Left lung (tissue), 10 donors: Measurements from ENCODE around the gene SERINC2. TPM values are rescaled to one million over a fixed set of nuclear protein-coding genes. Genes with fewer than 3 reads are reported as not detected.
"Not testable (repeated sequence)": the region's sequence is repeated elsewhere in the genome, so short reads cannot be mapped to it uniquely, and the experiment has no call there.

ENCODE experiments used
- ATAC-seq: fragments of 200-7000 bp; cut with Tn5 transposase; one replicate; pipeline ENCODE4 v1.9.1; 2020; ENCODE audit warnings: moderate library complexity
- DNase-seq, 4 donors: peaks; one replicate each; pipeline ENCODE4 v3.0.0-alpha.2; 2013 to 2020
- H3K27ac ChIP-seq, 2 donors: fragments of 200-600 bp; sonication (generic) in 1 of 2; one replicate each; pipeline versions ENCODE4 v1.5.0 to v1.8.0; 2020 to 2021
- H3K27me3 ChIP-seq, 2 donors: fragments of 200-600 bp; sonication (generic) in 1 of 2; one replicate each; pipeline versions ENCODE4 v1.5.0 to v1.8.0; 2020 to 2021
- H3K36me3 ChIP-seq, 2 donors: fragments of 200-600 bp; sonication (generic) in 1 of 2; one replicate each; pipeline versions ENCODE4 v1.5.0 to v1.8.0; 2020 to 2021
- H3K4me1 ChIP-seq, 2 donors: fragments of 200-600 bp; one replicate each; pipeline ENCODE4 v1.8.0; 2021
- H3K4me3 ChIP-seq, 2 donors: fragments of 200-600 bp; sonication (generic) in 1 of 2; one replicate each; pipeline versions ENCODE4 v1.5.0 to v1.8.0; 2020 to 2021; ENCODE audit warnings: mild to moderate bottlenecking in 1 of 2
- H3K9me3 ChIP-seq, 2 donors: fragments of 200-600 bp; sonication (generic) in 1 of 2; one replicate each; pipeline versions ENCODE4 v1.5.0 to v1.8.0; 2020 to 2021
- CTCF ChIP-seq, 2 donors: fragments of 200-600 bp; sonication (generic) in 1 of 2; IDR thresholded peaks; one replicate each; pipeline versions ENCODE4 v1.5.0 to v1.8.0; 2021; ENCODE audit warnings: antibody characterized with exemption in 2 of 2
- intact Hi-C, 2 donors: fragments of 100-400 bp; cut with DNase I; formaldehyde crosslinking; loops; one replicate each; pipeline versions ENCODE4 v1.11.2 to v1.14.2; 2022
- polyA plus RNA-seq, 6 donors: library from polyadenylated mRNA; unstranded; fragments of 120-200 nt; gene quantifications; one replicate each; pipeline ENCODE4 v1.2.1, GENCODE V29; 2013; ENCODE audit not compliant: insufficient read length in 6 of 6
- total RNA-seq, 2 donors: library from RNA; stranded (reverse); fragmentation: NEBNext Ultra II Directional; extraction: Animal tissue kit (Norgen Biotek cat#: 25700); gene quantifications; one replicate each; pipeline ENCODE4 v1.2.1, GENCODE V29; 2021
- donor health status: DM: no; HTN: yes; CAD: no.
- donor health status: DM: no; HTN: no; CAD: no.

The SERINC2 gene
- total and polyA plus RNA-seq, 8 donors = 10.4 to 126 (median 14.2) TPM

GRCh38 chr1:31472673-31473072, 59.7 kb downstream of the SERINC2 start:
- ATAC-seq, H3K27me3 ChIP-seq, DNase-seq, H3K27ac ChIP-seq, H3K4me3 ChIP-seq, H3K4me1 ChIP-seq, H3K36me3 ChIP-seq, H3K9me3 ChIP-seq, intact Hi-C loops: not testable (repeated sequence)

DNA sequence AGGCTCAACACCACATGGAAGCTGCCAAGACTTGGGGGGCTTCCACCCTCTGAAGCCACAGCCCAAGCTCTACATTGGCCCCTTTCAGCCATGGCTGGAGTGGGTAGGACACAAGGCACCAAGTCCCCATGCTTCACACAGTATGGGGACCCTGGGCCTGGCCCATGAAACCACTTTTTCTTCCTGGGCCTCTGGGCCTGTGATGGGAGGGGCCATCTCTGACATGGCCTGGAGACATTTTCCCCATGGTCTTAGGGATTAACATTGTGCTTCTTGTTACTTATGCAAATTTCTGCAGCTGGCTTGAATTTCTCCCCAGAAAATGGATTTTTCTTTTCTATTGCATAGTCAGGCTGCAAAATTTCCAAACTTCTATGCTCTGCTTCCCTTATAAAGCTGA, 60.5 kb downstream of the SERINC2 start:
- H3K27me3 ChIP-seq, DNase-seq, H3K36me3 ChIP-seq, intact Hi-C loops, H3K4me3 ChIP-seq, H3K27ac ChIP-seq, H3K4me1 ChIP-seq, H3K9me3 ChIP-seq, ATAC-seq: not testable (repeated sequence)

- H3K4me1 ChIP-seq, H3K36me3 ChIP-seq, intact Hi-C loops, ATAC-seq, H3K4me3 ChIP-seq, H3K9me3 ChIP-seq, DNase-seq, H3K27me3 ChIP-seq, H3K27ac ChIP-seq: not testable (repeated sequence)
Measured at GRCh38 chr1:31474567-31474966, 61.6 kb downstream of the SERINC2 start.

DNA sequence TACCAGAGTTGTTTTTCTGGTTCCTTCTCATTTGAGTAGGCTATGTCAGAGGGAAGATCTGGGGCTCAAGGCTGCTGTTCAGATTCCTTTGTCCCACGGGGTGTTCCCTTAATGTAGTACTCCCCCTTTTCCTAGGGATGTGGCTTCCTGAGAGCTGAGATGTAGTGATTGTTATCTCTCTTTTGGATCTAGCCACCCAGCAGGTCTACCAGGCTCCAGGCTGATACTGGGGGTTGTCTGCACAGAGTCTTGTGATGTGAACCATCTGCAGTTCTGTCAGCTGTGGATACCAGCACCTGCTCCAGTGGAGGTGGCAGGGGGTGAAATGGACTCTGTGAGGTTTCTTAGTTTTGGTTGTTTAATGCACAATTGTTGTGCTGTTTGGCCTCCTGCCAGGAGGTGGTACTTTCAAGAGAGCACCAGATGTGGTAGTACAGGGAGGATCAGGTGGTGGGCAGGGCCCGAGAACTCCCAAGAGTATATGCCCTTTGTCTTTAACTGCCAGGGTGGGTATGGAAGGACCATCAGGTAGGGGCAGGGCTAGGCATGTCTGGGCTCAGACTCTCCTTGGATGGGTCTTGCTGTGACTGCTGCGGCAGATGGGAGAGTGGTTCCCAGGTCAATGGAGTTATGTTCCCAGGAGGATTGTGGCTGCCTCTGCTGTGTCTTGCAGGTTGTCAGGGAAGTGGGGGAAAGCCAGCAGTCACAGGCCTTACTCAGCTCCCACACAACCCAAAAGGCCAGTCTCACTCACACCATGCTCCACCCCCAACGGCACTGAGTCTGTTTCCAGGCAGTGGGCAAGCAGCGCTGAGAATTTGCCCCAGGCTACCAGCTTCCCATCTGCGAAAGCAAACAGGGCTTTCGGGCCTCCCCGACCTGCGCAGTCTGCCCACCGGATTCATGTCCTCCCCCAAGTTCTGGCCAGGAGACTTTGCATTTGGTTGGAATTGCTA, 64.2 kb downstream of the SERINC2 start:
- DNase-seq (no peak), ATAC-seq (no peak)
- no peak for TF ChIP-seq CTCF (IDR thresholded peaks at IDR 0.05)
- no peak overlapping the region for H3K27ac ChIP-seq
- peaks cover 0 to 12% of the 10 kb centered on the region in 2 donors for H3K4me1 ChIP-seq
- intact Hi-C loops = no loop called here
- no peaks in the 10 kb centered on the region for H3K36me3 ChIP-seq
- no peak overlapping the region for H3K4me3 ChIP-seq
- no peaks in the 10 kb centered on the region for H3K27me3 ChIP-seq
- peaks cover 0 to 2% of the 10 kb centered on the region in 2 donors for H3K9me3 ChIP-seq

- intact Hi-C loops = no loop called here
Measured at GRCh38 chr1:31478167-31478566, 65.2 kb downstream of the SERINC2 start.

GRCh38 chr1:31479811-31480210, 66.8 kb downstream of the SERINC2 start:
- peaks cover 0 to 2% of the 10 kb centered on the region in 2 donors for H3K9me3 ChIP-seq
- no peak for ATAC-seq
- no peak overlapping the region for H3K4me3 ChIP-seq
- H3K36me3 ChIP-seq = no peaks in the 10 kb centered on the region
- H3K27ac ChIP-seq = no peak overlapping the region
- H3K4me1 ChIP-seq = peaks cover 0 to 32% of the 10 kb centered on the region in 2 donors
- TF ChIP-seq CTCF (IDR thresholded peaks at IDR 0.05) = no peak
- no peak for DNase-seq
- intact Hi-C loops = no loop called here
- no peaks in the 10 kb centered on the region for H3K27me3 ChIP-seq

More at GRCh38 chr1:31478167-31478566, 65.2 kb downstream of the SERINC2 start:
- Histone ChIP-seq H3K9me3 (peaks cover 0 to 2% of the 10 kb centered on the region in 2 donors), H3K27me3 (no peaks in the 10 kb centered on the region), H3K4me3 (no peak overlapping the region), H3K36me3 (no peaks in the 10 kb centered on the region), H3K27ac (no peak overlapping the region), H3K4me1 (peaks cover 0 to 19% of the 10 kb centered on the region in 2 donors)
- no peak for DNase-seq
- no peak for TF ChIP-seq CTCF (IDR thresholded peaks at IDR 0.05)
- ATAC-seq = no peak

DNA sequence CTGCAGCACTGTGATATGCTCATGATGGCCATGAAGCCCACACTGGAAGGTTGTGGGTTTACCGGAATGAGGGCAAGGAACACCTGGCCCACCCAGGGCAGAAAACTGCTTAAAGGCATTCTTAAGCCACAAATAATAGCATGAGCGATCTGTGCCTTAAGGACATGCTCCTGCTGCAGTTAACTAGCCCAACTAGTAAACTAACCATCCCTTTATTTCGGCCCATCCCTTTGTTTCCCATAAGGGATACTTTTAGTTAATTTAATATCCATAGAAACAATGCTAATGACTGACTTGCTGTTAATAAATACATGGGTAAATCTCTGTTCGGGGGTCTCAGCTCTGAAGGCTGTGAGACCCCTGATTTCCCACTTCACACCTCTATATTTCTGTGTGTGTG, 67.4 kb downstream of the SERINC2 start:
- H3K4me3 ChIP-seq, ATAC-seq, H3K36me3 ChIP-seq, DNase-seq, H3K9me3 ChIP-seq, H3K27ac ChIP-seq, intact Hi-C loops, H3K27me3 ChIP-seq: not testable (repeated sequence)
- H3K4me1 ChIP-seq = peaks cover 0 to 32% of the 10 kb centered on the region in 2 donors
